HT1080 (cell line): Measurements from ENCODE around the gene ABCG4. TPM values are rescaled to one million over a fixed set of nuclear protein-coding genes. Genes with fewer than 3 reads are reported as not detected.
"Not testable (repeated sequence)": the region's sequence is repeated elsewhere in the genome, so short reads cannot be mapped to it uniquely, and the experiment has no call there.

Experiments used
- DNase-seq: peaks from one replicate; pipeline ENCODE4 v3.0.0-alpha.2; 2015; ENCODE audit warnings: low read depth
- total RNA-seq: library from RNA; depleted of rRNA; stranded (reverse); fragments of >200 nt; shearing (Covaris generic); gene quantifications from 2 replicates; pipeline ENCODE4 v1.2.3, GENCODE V29; 2014

Gene ABCG4
- total RNA-seq, 1 experiment from 2014 or later, result not detected

- DNase-seq, result no peak
Observed at GRCh38 chr11:119180729-119181676, 32.2 kb downstream of the ABCG4 start.

- no peak for DNase-seq
Observed at GRCh38 chr11:119181677-119182412, 33.0 kb downstream of the ABCG4 start.

- DNase-seq, result not testable (repeated sequence)
Observed at GRCh38 chr11:119184399-119184798, 35.5 kb downstream of the ABCG4 start.

GRCh38 chr11:119185981-119186634, 37.3 kb downstream of the ABCG4 start:
- no peak for DNase-seq

GRCh38 chr11:119187123-119187892, 38.5 kb downstream of the ABCG4 start:
- DNase-seq, result no peak

- DNase-seq, result no peak
Observed at GRCh38 chr11:119188067-119188466, 39.2 kb downstream of the ABCG4 start.

- no peak for DNase-seq
Observed at GRCh38 chr11:119188887-119189286, 40.0 kb downstream of the ABCG4 start.

- DNase-seq, result no peak
Observed at GRCh38 chr11:119189393-119189792, 40.5 kb downstream of the ABCG4 start.

- no peak for DNase-seq
Observed at GRCh38 chr11:119190531-119190930, 41.7 kb downstream of the ABCG4 start.

GRCh38 chr11:119191265-119191664, 42.4 kb downstream of the ABCG4 start:
- DNase-seq, result not testable (repeated sequence)

GRCh38 chr11:119192111-119192510, 43.3 kb downstream of the ABCG4 start:
- no peak for DNase-seq

GRCh38 chr11:119193001-119193400, 44.1 kb downstream of the ABCG4 start:
- DNase-seq, result no peak

- no peak for DNase-seq
Observed at GRCh38 chr11:119193626-119194025, 44.8 kb downstream of the ABCG4 start.

GRCh38 chr11:119194811-119195440, 46.1 kb downstream of the ABCG4 start:
- DNase-seq, result no peak

GRCh38 chr11:119195680-119196079, 46.8 kb downstream of the ABCG4 start:
- DNase-seq, result peak; percentile 47

- peak; percentile 75 for DNase-seq
Observed at GRCh38 chr11:119196833-119197483, 48.1 kb downstream of the ABCG4 start.

GRCh38 chr11:119198925-119199324, 50.1 kb downstream of the ABCG4 start:
- DNase-seq, result no peak

GRCh38 chr11:119201236-119201635, 52.4 kb downstream of the ABCG4 start:
- DNase-seq, result not testable (repeated sequence)

- DNase-seq, result no peak
Observed at GRCh38 chr11:119202554-119202953, 53.7 kb downstream of the ABCG4 start.

- no peak for DNase-seq
Observed at GRCh38 chr11:119204066-119204465, 55.2 kb downstream of the ABCG4 start.
